GM20000 (cell line): ENCODE results near the gene TCEAL4.

Source experiments
- DNase-seq: peaks from one replicate; pipeline ENCODE4 v3.0.0; 2012; ENCODE audit warnings: low spot score
- TF ChIP-seq, protein P1 (sequence below): IDR thresholded peaks from 2 replicates; pipeline ENCODE4 v1.5.1; 2012; ENCODE audit warnings: mild to moderate bottlenecking, control low read depth; ENCODE audit errors: extremely low read depth, missing control alignments

Gene TCEAL4

DNA sequence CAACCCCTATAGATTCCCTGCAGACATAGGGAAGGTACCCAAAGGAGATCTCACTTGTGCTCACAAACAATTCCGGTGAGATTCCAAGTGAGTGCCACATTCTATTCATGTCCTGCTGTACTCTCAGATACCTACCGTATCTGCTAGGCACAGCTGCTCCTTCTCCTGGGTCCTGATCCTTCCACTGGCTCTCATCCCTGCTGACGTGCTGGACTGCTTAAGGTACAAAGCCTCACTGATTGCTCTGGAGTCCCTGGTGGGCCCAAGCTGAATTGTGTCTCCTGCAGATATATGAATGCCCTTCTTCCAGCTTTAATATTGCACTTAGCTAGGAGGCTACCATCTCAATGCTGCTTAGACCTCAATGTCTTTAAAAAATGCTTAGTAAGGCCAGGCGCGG is 45.8 kb downstream of the TCEAL4 start:
- DNase-seq = no peak
- TF ChIP-seq, protein P1, sequence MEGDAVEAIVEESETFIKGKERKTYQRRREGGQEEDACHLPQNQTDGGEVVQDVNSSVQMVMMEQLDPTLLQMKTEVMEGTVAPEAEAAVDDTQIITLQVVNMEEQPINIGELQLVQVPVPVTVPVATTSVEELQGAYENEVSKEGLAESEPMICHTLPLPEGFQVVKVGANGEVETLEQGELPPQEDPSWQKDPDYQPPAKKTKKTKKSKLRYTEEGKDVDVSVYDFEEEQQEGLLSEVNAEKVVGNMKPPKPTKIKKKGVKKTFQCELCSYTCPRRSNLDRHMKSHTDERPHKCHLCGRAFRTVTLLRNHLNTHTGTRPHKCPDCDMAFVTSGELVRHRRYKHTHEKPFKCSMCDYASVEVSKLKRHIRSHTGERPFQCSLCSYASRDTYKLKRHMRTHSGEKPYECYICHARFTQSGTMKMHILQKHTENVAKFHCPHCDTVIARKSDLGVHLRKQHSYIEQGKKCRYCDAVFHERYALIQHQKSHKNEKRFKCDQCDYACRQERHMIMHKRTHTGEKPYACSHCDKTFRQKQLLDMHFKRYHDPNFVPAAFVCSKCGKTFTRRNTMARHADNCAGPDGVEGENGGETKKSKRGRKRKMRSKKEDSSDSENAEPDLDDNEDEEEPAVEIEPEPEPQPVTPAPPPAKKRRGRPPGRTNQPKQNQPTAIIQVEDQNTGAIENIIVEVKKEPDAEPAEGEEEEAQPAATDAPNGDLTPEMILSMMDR = no peak

GRCh38 chrX:103635436-103635835 is 50.1 kb downstream of the TCEAL4 start:
- no peak for DNase-seq
- TF ChIP-seq, protein P1 = no peak
